ENCODE results near the gene SCO2. TPM values are rescaled to one million over a fixed set of nuclear protein-coding genes. Genes with fewer than 3 reads are reported as not detected.
A peak's percentile ranks its signal among the peaks of the same experiment; 100 is the strongest.
"Not testable (repeated sequence)": the region's sequence is repeated elsewhere in the genome, so short reads cannot be mapped to it uniquely, and the experiment has no call there.

The SCO2 gene
- total RNA-seq, 2 experiments from 2014 or later: 8.1 to 12.8 TPM

GRCh38 chr22:50533856-50534711 lies 8.7 kb upstream of the SCO2 start:
- H3K27me3 Mint-ChIP-seq; ATAC-seq (ENCODE audit: low read depth); DNase-seq; H3K9me3 Mint-ChIP-seq: not testable (repeated sequence)
- POLR2A ChIA-PET: interaction anchor here (0.9 to 13.0 kb wide), 5 partner anchors 9 to 87 kb away, joined by 3 to 247 read pairs (median 9); partner anchors contain the start of genes KLHDC7B, SCO2 and SYCE3
- Mint-ChIP-seq H3K4me1 (peaks cover 34% of the 10 kb centered on the region), H3K4me3 (peak overlapping the region; percentile 30), H3K36me3 (peaks cover 20% of the 10 kb centered on the region), H3K27ac (peak overlapping the region; percentile 100)

- DNase-seq: no peak
- Mint-ChIP-seq H3K36me3 (peaks cover 23% of the 10 kb centered on the region), H3K27me3 (no peaks in the 10 kb centered on the region), H3K9me3 (peaks cover 2% of the 10 kb centered on the region), H3K4me1 (peaks cover 37% of the 10 kb centered on the region), H3K27ac (peak overlapping the region; percentile 100), H3K4me3 (peak overlapping the region; percentile 95)
- POLR2A ChIA-PET: interaction anchor here (0.6 to 13.0 kb wide), 9 partner anchors 9 to 88 kb away, joined by 3 to 247 read pairs (median 9); partner anchors contain the start of genes CHKB, KLHDC7B, LMF2 and NCAPH2
- no peak for ATAC-seq (ENCODE audit: low read depth)
These were observed 7.7 kb upstream of the SCO2 start for GRCh38 chr22:50532824-50533796.

- Mint-ChIP-seq H3K36me3 (peaks cover 24% of the 10 kb centered on the region), H3K27me3 (no peaks in the 10 kb centered on the region), H3K4me3 (peak overlapping the region; percentile 95), H3K9me3 (no peaks in the 10 kb centered on the region), H3K27ac (peak overlapping the region; percentile 100), H3K4me1 (peaks cover 41% of the 10 kb centered on the region)
- POLR2A ChIA-PET: interaction anchor here (0.5 to 13.0 kb wide), 14 partner anchors 10 to 226 kb away, joined by 3 to 247 read pairs (median 6); partner anchors contain the start of genes CHKB, KLHDC7B, LMF2 and NCAPH2
- DNase-seq (peak; percentile 66), ATAC-seq (ENCODE audit: low read depth) (no peak)
These were observed 6.7 kb upstream of the SCO2 start for GRCh38 chr22:50531962-50532674.

- Mint-ChIP-seq H3K4me1 (peaks cover 43% of the 10 kb centered on the region), H3K27ac (peak overlapping the region; percentile 100), H3K36me3 (peaks cover 19% of the 10 kb centered on the region), H3K9me3 (no peaks in the 10 kb centered on the region), H3K4me3 (peak overlapping the region; percentile 95), H3K27me3 (no peaks in the 10 kb centered on the region)
- DNase-seq (peak; percentile 86), ATAC-seq (ENCODE audit: low read depth) (peak; percentile 36)
- POLR2A ChIA-PET: interaction anchor here (0.8 to 13.0 kb wide), 13 partner anchors 11 to 90 kb away, joined by 3 to 247 read pairs (median 7); partner anchors contain the start of genes CHKB, KLHDC7B, LMF2 and NCAPH2
These were observed 6.2 kb upstream of the SCO2 start for GRCh38 chr22:50531546-50531961.

DNA sequence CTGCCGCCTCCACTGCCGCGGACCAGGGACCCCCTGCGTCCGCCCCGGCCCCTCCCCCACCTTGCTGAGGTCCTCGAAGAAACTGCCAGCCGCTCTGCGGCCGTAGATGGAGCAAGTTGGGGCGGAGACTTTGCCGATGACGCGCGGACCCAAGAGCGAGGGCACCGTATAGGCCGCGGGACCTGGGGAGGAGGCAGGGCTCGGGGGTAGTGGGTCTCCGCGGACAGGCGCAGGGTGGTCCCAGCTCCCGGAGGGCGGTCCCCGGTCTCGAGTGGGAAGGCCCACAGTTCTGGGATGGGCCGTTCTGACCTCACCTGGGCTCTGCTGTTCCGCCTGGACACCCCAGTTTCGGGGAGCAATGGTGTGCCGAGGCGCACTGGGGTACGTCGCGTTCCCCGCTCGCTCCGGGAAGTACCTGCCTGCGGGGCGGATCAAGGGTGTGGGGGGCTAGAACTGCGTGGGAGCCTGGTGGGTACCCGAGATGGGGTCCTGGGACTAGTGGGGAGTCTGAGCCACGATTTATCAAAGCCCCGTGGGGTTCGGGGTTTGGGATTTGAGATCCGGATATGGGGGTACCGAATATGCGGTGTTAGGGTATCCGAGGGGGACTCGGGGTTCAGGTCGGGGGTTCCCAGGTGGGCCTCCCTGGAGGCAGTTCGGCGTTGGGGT lies 5.6 kb upstream of the SCO2 start:
- DNase-seq (peak; percentile 87), ATAC-seq (ENCODE audit: low read depth) (peak; percentile 37)
- peak overlapping the region; percentile 100 for H3K27ac Mint-ChIP-seq
- no peaks in the 10 kb centered on the region for H3K9me3 Mint-ChIP-seq
- peak overlapping the region; percentile 95 for H3K4me3 Mint-ChIP-seq
- no peaks in the 10 kb centered on the region for H3K27me3 Mint-ChIP-seq
- peaks cover 19% of the 10 kb centered on the region for H3K36me3 Mint-ChIP-seq
- POLR2A ChIA-PET: interaction anchor here (1.0 to 13.0 kb wide), 11 partner anchors 11 to 90 kb away, joined by 4 to 247 read pairs (median 8); partner anchors contain the start of genes CHKB, KLHDC7B, LMF2 and NCAPH2
- peaks cover 41% of the 10 kb centered on the region for H3K4me1 Mint-ChIP-seq

- DNase-seq: no peak
- POLR2A ChIA-PET: interaction anchor here (1.5 to 13.0 kb wide), 7 partner anchors 12 to 91 kb away, joined by 4 to 247 read pairs (median 15); partner anchors contain the start of genes KLHDC7B and SYCE3
- peak; percentile 5 for ATAC-seq (ENCODE audit: low read depth)
- H3K4me3 Mint-ChIP-seq: peak overlapping the region; percentile 95
- peaks cover 41% of the 10 kb centered on the region for H3K4me1 Mint-ChIP-seq
- H3K27me3 Mint-ChIP-seq: no peaks in the 10 kb centered on the region
- no peaks in the 10 kb centered on the region for H3K9me3 Mint-ChIP-seq
- peak overlapping the region; percentile 100 for H3K27ac Mint-ChIP-seq
- peaks cover 19% of the 10 kb centered on the region for H3K36me3 Mint-ChIP-seq
These were observed 5.1 kb upstream of the SCO2 start for GRCh38 chr22:50530580-50530876.

DNA sequence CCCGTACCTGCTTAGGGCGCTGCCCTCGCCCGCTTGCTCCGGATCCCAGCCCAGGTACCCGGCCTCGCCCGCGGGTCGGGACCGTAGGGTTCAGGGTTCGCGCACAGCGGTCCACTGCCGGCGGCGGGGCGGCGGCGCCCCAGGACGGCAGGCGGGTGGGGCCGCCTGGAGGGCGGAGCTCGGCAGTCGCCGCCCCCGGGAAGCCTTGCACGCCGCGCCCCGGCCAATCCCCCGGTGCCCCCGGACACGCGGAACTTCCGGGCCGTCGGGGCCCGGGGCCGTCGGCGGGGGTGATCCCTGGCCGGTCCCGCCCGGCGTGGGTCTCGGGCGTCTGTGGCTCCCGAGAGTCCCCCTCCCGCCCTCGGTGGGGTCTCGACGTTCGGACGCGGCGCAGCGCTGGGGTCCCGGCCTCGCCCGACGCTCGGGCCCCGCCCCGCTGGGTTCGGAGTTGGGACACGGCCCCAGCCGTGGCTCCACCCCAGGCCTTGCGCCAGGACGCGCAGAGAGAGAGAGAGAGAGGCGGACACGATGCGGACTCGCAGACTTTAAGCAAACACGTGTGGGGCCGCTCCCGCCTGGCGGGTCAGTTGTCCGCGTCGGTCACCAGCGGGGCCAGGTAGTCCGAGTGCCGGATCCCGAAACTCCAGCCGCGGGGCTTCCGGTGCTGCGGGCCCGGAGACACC lies 4.6 kb upstream of the SCO2 start, which contains the start of gene TYMP:
TYMP (minus strand) TSS at position 116 of the 683 bp plus-strand sequence. CDS start 303 bp downstream, outside the sequence.
- Mint-ChIP-seq H3K36me3 (peaks cover 19% of the 10 kb centered on the region), H3K4me1 (peaks cover 41% of the 10 kb centered on the region), H3K4me3 (peak within 1 kb of the TSS; percentile 95), H3K9me3 (no peaks in the 10 kb centered on the region), H3K27me3 (no peaks in the 10 kb centered on the region), H3K27ac (peak within 1 kb of the TSS; percentile 100)
- POLR2A ChIA-PET: interaction anchor here (0.6 to 13.0 kb wide), 14 partner anchors 10 to 96 kb away, joined by 3 to 300 read pairs (median 7); partner anchors contain the start of genes CHKB, CPT1B, KLHDC7B and LMF2
- DNase-seq (peak; percentile 91), ATAC-seq (ENCODE audit: low read depth) (peak; percentile 20)

DNA sequence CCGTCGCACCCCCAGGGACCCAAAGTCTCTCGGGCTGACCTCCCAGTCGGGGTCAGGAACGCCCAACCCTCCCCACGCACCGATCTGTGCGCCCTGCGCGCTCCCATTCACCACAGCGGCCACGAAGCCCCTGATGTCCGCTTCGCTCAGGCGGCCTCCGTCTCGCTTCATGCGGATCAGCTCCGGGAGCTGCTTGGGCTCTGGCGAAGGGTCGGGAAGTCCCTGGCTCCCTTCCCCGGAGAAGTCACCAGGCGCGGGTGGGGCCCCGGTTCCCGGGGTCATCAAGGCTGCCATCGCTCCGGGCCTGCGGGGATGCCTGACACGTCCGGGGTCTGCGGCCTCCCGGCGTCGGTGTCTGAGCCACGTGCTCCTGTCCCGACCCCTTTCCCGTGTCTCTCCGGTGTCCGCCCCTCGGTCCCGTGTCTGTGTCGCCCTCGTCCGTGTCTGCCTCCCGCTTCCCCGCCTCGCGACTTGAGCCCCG lies 4.1 kb upstream of the SCO2 start:
- Mint-ChIP-seq H3K36me3 (peaks cover 24% of the 10 kb centered on the region), H3K4me3 (peak overlapping the region; percentile 84), H3K27ac (peak overlapping the region; percentile 94), H3K4me1 (peaks cover 42% of the 10 kb centered on the region), H3K9me3 (no peaks in the 10 kb centered on the region), H3K27me3 (no peaks in the 10 kb centered on the region)
- POLR2A ChIA-PET: interaction anchor here (0.7 to 13.0 kb wide), 14 partner anchors 11 to 97 kb away, joined by 3 to 300 read pairs (median 7); partner anchors contain the start of genes CHKB, CPT1B, KLHDC7B and LMF2
- ATAC-seq (ENCODE audit: low read depth) (no peak), DNase-seq (no peak)

DNA sequence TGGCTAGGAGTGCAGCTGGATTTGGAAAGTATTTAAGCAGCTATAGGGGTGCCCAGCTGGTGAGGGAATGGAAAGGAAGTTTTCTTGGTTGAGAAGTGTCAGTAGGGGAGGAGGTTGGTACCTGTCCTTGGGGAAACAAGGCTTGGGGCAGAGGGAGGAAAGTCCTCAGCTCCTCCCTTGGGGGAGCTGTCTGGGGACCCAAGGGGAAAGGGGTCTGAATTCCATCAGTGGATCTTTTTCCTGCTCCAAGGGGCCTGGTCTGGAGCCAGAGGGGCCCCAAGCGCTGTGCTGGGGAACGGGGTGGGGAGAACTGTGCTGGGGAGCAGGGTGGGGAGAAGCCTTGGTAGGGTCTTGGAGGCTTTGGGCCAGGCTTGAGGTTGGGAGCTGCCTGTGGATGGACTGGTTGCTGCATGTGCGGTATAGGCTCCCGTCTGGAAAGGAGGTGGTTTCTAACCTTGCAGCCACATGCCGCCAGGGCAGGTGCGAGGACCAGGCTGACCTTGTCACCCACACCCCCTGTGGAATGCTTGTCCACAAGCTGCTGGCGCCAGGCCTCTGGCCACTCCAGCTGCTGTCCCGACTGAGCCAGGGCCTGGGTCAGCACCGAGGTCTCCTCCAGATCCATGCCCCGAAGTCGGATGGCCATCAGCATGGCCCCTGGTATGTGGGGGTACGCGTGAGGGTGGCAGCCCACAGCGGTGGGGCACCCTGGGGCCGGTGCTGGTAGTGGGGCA lies 3.5 kb upstream of the SCO2 start:
- ATAC-seq (ENCODE audit: low read depth) (no peak), DNase-seq (peak; percentile 52)
- Mint-ChIP-seq H3K27me3 (no peaks in the 10 kb centered on the region), H3K4me3 (peak overlapping the region; percentile 84), H3K27ac (peak overlapping the region; percentile 94), H3K4me1 (peaks cover 40% of the 10 kb centered on the region), H3K9me3 (no peaks in the 10 kb centered on the region), H3K36me3 (peaks cover 24% of the 10 kb centered on the region)
- POLR2A ChIA-PET: interaction anchor here (1.1 to 13.0 kb wide), 9 partner anchors 11 to 278 kb away, joined by 3 to 300 read pairs (median 93); partner anchors contain the start of genes CHKB, CPT1B, HDAC10 and KLHDC7B

- Mint-ChIP-seq H3K4me3 (peak overlapping the region; percentile 84), H3K27me3 (no peaks in the 10 kb centered on the region), H3K36me3 (peaks cover 22% of the 10 kb centered on the region), H3K9me3 (no peaks in the 10 kb centered on the region), H3K27ac (peak overlapping the region; percentile 94), H3K4me1 (peaks cover 37% of the 10 kb centered on the region)
- no peak for ATAC-seq (ENCODE audit: low read depth)
- POLR2A ChIA-PET: interaction anchor here (1.0 to 13.0 kb wide), 9 partner anchors 12 to 277 kb away, joined by 3 to 300 read pairs (median 93); partner anchors contain the start of genes CHKB, CPT1B, HDAC10 and KLHDC7B
- DNase-seq: no peak
These were observed 2.7 kb upstream of the SCO2 start for GRCh38 chr22:50527921-50528681.

All from activated naive CD8-positive, alpha-beta T cell treated with anti-CD3 and anti-CD28 coated beads, Interleukin-2, amount 10 ng/mL, durations not matched to agents 7 days and 5 days (primary cell).